NCI-H2196 treated with DMSO at 0.1 percent for 48 hours (cell line): ENCODE data around the gene GABRR2.
"Not testable (repeated sequence)": the region's sequence is repeated elsewhere in the genome, so short reads cannot be mapped to it uniquely, and the experiment has no call there.

ENCODE experiments used
- DNase-seq: peaks from one replicate; lab custom pipeline; 2025; ENCODE audit not compliant: unreplicated experiment; lab: John Stamatoyannopoulos, UW

The GABRR2 gene

DNA sequence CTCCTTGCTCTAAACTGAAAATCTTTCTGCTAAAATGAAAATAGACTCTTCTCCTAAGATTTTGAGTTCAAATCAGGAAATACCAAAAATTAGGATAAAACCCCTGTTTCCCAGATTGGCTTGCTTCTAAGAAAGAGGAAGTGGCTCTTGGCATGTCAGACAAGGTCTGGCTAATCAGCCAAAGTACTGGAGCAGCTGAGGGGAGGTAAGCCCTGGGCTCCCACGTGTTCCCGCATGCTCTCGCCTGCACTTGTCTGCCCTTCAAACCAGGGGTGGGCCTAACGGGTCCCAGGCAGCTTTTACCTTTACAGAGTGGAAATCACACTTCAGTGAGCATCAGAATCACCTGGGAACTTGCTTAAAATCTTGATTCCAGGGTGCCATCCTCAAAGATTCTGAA is 54.8 kb downstream of the GABRR2 start:
- no peak for DNase-seq

GRCh38 chr6:89258912-89259311 is 56.2 kb downstream of the GABRR2 start:
- no peak for DNase-seq

DNA sequence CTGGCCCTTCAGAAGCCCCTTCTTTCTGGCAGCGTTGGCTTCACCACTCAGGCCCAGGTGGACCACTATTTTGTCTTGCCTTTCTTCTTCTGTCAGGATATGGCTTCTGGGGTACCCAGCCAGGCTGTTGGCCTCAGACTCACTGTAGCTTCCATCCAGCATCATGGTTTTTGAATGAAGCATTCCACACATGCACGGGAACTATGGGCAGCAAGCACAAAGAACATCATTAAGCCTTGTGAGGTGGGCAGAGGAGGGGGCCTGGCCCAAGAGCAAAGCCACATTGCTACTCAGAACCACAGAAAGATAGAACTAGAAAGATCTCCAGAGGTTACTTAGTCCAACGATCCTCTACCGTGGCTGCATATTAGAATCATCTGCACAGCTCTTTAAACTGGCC is 57.3 kb downstream of the GABRR2 start:
- DNase-seq = no peak

DNA sequence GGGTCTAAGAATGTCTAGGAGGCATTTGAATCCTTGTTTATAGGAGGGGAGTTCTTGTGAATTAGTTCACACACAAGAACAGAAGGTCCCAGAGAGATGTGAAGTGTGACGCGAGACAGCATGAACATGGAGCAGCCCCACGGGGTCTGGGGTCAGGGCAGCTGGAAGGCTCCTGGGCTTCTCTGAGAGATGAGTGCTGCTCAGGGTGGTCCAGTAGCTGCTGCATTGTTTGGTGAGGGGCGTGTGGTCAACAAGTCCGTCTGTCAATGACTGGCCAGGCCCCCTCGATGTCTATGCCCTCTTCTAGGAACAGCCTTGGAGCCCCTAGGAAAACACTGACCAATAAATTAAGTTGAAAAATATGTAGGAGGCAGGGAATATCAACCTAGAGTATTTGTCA is 57.8 kb downstream of the GABRR2 start:
- no peak for DNase-seq

DNA sequence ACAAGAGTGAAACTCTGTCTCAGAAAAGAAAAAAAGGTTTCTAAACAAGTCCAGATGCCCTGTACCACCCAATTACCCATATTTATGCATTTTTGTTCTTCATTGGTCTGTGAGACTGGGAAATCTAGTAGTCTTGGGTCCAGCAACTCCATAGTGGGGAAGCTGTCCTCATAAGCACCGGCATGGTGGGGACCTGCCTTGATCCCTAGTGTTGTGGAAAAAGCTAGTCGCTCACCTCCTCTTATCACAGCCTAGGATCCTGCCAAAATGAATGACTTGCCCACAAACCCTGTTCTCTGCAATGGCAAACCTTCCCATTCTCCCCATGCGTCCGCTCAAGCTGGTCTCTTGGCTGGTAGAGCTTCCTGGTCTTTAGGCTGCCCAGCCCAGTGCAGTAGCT is 59.7 kb downstream of the GABRR2 start:
- no peak for DNase-seq

DNA sequence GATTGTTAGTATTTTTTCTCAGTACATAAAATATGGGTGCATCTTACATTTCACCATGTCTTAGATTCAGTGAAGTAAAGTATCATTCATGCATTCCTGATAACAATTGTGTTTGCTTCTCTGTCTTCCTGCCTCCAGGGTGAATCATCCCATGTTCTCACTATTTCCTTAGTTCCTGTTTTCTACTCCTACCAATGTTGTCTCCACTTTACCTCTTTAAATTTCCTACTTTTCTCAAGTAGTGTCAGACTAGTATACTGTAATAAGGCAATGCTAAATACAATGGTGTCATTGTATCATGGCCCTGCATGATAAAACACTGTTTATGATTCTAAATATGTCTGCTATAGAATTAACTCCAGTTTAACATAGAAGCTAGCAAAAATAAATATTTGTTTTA is 60.5 kb downstream of the GABRR2 start:
- DNase-seq = no peak

GRCh38 chr6:89252907-89253306 is 62.2 kb downstream of the GABRR2 start:
- DNase-seq = no peak

DNA sequence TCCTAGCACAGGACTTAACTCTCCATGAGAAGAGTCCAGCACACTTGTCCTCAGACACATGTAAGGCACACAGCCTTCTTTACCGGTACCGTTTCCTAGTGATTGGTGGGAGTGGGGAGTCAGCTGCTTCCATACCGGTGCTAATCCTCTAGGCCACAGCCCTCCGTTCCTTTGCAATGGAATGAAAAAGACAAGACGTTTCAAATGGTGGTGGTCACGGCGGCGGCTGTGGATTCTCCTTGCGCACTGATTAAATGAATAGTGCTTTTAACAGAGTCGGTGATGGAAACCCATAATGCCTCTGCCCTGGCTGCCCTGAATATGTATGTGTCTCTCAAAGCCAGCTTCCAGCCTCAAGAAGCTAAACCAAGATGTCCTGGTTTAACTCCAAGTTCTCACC is 63.1 kb downstream of the GABRR2 start:
- DNase-seq = no peak

DNA sequence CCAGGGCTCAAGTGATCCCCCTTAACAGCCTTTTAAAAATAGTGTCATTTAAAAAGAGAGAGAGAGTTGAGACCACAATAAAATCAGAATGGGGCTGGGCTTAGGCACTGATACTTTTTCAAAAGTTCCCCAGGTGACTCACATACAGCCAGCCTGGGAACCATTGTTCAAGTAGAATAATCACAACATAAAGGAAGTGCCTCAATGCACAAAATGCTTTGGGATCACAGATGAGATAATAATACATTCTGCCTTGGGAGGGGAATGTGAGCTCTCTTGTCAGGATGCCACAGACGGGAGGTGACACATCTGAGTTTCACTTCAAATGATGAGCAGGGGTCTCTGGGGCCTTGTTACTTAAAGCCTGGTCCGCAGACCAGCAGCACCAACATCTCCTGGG is 63.9 kb downstream of the GABRR2 start:
- no peak for DNase-seq

DNA sequence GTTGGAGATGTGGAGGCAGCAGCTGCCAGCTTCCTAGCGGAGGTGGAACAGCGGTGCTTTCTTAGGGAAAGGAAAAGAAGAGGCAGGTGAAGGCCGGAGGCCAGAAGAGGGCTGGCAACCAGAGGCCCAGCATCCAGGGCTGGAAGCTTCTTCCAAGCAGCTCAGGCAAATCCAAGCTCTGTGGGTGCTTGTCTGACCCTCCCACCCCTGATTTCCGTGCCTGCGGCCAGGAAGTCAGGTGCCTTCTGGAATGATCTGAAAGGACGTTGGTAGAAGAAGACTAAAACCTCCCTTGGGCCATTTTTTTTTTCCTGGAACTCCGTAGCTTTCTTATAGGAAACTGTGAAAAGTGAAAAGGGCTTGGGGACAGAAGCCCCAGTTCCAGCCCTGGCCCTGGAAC is 64.9 kb downstream of the GABRR2 start:
- DNase-seq = no peak

DNA sequence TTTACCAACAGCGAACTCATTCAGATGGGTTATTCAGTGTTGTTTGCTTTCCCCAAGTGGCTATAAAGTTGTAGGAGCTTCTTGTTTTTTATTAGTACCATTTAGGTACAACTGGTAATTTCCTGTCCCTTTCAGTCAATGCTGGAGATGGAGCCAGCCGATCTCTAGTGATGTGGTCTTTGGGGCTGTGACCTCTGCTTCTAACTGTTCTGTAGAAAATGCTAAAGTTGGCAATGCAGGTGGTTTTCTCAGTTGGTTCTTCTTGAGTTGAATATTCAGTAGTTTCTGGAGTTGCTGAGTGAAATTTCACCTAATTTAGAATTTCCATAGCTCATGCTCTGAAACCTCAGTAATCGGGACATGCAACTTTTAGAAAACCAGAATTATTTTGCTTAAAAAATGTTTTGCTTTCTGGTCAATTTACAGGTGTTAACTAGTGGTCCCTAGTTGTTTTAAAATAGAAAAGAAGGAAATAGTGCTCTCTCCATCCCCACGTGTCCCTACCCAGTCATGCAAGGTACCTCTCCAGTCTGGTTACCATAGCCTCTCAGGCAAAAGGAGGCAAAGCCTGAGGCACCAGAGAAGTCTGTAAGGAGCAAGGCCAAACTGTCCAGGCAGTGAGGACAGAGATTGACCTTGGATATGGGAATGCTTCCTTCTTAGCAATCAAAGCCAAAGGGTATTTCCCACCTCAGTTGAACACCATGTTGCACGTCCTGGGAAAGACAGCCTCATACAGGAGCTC is 70.7 kb downstream of the GABRR2 start:
- DNase-seq = no peak

- no peak for DNase-seq
These were observed 71.8 kb downstream of the GABRR2 start for GRCh38 chr6:89243331-89243629.

DNA sequence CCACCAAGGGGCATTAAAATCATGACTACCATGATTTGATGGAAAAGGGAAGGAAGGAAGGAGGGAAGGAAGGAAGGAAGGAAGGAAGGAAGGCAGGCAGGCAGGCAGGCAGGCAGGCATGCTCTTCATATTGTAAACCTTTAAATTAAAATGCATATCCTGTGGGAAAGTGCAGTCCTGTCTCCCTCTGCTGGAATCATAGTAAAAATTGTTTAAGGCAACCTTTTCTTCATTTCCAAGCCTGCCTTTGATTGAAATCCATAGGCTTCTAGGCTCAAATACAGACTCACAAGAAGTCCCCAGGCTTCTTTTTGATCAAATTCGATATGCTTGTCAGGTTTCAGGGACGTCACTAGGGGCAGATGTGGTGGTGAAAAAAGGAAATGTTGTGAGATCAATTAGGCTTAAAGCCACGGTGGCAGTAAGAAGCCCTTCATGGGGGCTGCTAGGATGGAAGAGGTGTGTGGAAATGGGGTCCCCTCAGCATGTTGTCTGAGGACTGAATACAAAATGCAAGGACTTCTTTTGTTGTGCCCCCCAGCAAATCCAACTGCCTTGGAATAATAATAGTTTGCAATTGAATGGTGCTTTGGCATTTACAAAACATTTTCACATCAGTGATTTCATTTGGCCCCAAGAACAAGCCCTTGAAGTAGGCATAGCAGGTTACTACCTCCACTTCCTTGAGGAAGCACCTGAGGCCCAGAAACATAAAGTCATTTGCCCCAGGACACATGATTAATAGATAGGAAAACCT is 72.3 kb downstream of the GABRR2 start:
- peak; percentile 6 for DNase-seq

DNA sequence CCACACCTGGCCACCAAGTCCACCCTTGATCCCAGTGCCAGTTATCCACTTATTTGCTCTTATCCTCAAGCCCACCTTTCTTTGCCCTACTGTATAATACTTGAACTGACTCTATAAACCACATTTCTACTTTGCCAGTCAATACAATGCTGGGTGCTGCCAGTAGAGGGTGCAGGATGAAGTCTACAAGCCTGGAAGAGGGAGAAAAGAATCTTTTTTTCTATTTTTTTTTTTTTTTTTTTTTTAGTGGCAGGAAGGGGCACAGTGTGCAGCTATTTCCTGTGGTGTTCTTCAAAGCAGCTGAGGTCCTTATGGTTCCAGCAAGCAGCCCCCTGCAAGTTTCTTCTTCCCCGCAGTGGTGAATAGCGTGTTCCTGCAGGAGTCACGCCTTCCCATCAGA is 75.8 kb downstream of the GABRR2 start:
- no peak for DNase-seq

DNA sequence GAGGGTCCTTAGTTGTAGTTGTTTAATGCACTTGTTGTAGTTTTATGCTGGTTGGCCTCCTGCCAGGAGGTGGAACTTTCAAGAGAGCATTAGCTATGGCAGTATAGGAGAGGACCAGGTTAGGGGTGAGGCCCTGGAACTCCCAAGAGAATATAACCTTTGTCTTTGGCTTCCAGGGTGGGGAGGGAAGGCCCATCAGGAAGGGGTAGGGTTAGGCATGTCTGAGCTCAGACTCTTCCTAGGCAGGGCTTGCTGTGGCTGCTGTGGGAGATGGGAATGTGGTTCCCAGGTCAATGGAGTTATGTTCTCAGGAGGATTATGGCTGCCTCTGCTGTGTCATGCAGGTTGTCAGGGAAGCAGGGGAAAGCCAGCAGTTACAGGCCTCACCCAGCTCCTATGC is 77.9 kb downstream of the GABRR2 start:
- no peak for DNase-seq

GRCh38 chr6:89233605-89234004 is 81.5 kb downstream of the GABRR2 start:
- not testable (repeated sequence) for DNase-seq

DNA sequence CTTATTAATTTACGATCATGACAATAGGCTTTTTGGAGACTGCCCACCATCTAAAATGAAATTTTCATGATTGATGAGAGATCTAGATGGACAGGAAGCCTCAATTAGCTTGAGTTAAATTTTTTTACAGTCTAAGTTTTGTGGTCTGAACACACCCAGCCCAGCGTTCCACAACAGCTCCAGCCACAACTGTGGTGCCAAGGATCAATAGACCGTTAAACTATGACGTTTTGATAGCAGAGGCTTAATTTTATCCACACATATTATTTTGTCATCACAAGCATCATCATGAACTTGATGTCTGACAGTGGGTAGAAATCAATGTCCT is 92.4 kb downstream of the GABRR2 start:
- DNase-seq = no peak

DNA sequence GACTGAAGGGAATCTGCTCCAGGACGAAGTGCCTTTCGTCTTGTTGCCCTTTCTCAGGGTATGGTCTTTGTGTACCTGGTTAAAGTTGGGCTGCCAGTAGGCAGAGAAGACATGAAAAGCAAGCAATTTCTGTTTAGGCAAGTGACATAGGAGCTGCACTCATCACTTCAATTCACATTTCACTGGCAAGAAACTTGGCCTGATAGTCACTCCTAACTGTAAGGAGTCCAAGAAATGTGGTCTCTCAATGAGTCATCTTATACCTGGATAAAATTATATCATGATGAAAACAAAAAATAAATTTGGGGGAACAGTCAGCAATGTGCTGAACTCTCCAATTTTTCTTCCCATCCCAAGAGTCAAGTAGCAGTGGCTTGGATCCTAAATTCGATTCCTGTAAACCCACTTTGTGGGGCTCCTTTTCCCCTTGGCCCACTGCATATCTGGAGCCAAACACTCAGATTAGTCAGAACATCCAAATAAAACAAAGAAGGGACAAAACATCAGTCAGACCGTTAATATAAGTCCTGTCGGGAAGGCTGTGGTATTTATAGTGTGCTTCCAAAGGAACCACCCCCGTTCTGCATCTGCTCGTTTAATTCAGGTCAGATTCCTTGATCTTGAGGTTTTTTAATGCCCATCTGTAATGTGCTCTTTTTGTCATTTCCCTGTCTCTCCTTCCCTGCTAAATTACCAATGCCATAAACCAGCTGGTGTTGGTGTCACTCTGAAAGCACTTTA is 93.0 kb downstream of the GABRR2 start:
- no peak for DNase-seq

GRCh38 chr6:89221129-89221528 is 94.0 kb downstream of the GABRR2 start:
- no peak for DNase-seq

GRCh38 chr6:89217299-89217910 is 97.7 kb downstream of the GABRR2 start, which contains the start of gene GABRR1:
Gene GABRR1, minus strand, starts transcription at chr6:89217358. Its CDS starts 36 bp downstream, at chr6:89217322.
- DNase-seq = no peak

DNA sequence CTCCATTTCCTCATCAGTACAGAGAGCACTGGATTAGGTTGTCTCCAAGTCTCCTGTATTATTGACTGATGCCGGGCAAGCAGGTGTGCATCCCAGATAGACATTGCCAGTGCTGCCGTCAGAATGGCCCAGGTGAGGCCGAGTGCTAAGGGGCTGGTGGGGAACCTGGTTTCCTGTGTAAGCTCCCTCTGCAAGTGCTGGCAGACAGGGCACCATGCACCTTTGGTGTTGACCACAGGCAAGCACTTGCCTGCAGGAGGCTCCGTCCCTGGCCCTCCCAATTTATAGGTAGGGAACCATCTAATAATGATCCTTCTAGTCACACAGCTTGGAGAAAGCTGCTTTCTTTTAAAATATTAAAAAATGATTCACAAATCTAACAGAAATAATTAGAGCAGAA is 98.7 kb downstream of the GABRR2 start:
- no peak for DNase-seq

GRCh38 chr6:89215391-89215790 is 99.7 kb downstream of the GABRR2 start:
- no peak for DNase-seq
